Activated naive CD4-positive, alpha-beta T cell treated with anti-CD3 and anti-CD28 coated beads, Interleukin-2, amount 50 U/mL, for 72 hours (primary cell): ENCODE measurements around the gene KRT6A. TPM values are rescaled to one million over a fixed set of nuclear protein-coding genes. Genes with fewer than 3 reads are reported as not detected.
A peak's percentile ranks its signal among the peaks of the same experiment; 100 is the strongest.
"Not testable (repeated sequence)": the region's sequence is repeated elsewhere in the genome, so short reads cannot be mapped to it uniquely, and the experiment has no call there.

ENCODE experiments used
- ATAC-seq, 2 donors: fragments of 150-1000 bp; cut with Tn5 transposase; 2 replicates each; pipeline ENCODE4 v1.10.0; 2021; ENCODE audit warnings: mild to moderate bottlenecking in 2 of 2, moderate library complexity in 2 of 2
- DNase-seq, 2 donors: peaks; one replicate each; pipeline ENCODE4 v3.0.0; 2021 to 2022; ENCODE audit warnings: low spot score in 2 of 2
- H3K27ac Mint-ChIP-seq, 2 donors: one replicate each; pipeline ENCODE4 v1.8.0; 2022; ENCODE audit warnings: mild to moderate bottlenecking in 2 of 2, mixed read lengths in 2 of 2
- H3K36me3 Mint-ChIP-seq, 2 donors: one replicate each; pipeline ENCODE4 v1.8.0; 2022; ENCODE audit warnings: mixed read lengths in 2 of 2
- H3K9me3 Mint-ChIP-seq, 2 donors: one replicate each; pipeline ENCODE4 v1.8.0; 2022; ENCODE audit warnings: mixed read lengths in 2 of 2
- total RNA-seq, 2 donors: library from RNA; stranded (reverse); gene quantifications; one replicate each; pipeline ENCODE4 v1.2.3, GENCODE V29; 2022

The KRT6A gene
- total RNA-seq, 2 donors from 2014 or later: not detected

- no peak overlapping the region for H3K27ac Mint-ChIP-seq
- no peak for ATAC-seq
- no peak for DNase-seq
- no peaks in the 10 kb centered on the region for H3K9me3 Mint-ChIP-seq
- H3K36me3 Mint-ChIP-seq: no peaks in the 10 kb centered on the region
These were observed 37.2 kb downstream of the KRT6A start for GRCh38 chr12:52455821-52456220.

- Mint-ChIP-seq H3K36me3 (no peaks in the 10 kb centered on the region), H3K9me3 (no peaks in the 10 kb centered on the region), H3K27ac (no peak overlapping the region)
- no peak for DNase-seq
- no peak for ATAC-seq
These were observed 38.5 kb downstream of the KRT6A start for GRCh38 chr12:52454411-52455201.

GRCh38 chr12:52452101-52452500, 41.0 kb downstream of the KRT6A start, which contains the start of gene KRT6B:
TSS of gene KRT6B (minus strand) at chr12:52452146. CDS start at chr12:52452078, 68 bp downstream.
- H3K36me3 Mint-ChIP-seq: no peaks in the 10 kb centered on the region
- no peak for DNase-seq
- no peak within 1 kb of the TSS for H3K27ac Mint-ChIP-seq
- ATAC-seq: no peak
- no peaks in the 10 kb centered on the region for H3K9me3 Mint-ChIP-seq

- no peak overlapping the region for H3K27ac Mint-ChIP-seq
- DNase-seq: no peak
- H3K9me3 Mint-ChIP-seq: no peaks in the 10 kb centered on the region
- H3K36me3 Mint-ChIP-seq: no peaks in the 10 kb centered on the region
- no peak for ATAC-seq
These were observed 44.8 kb downstream of the KRT6A start for GRCh38 chr12:52448228-52448627.

GRCh38 chr12:52447196-52447595, 45.9 kb downstream of the KRT6A start:
- not testable (repeated sequence) for ATAC-seq, DNase-seq, H3K27ac Mint-ChIP-seq, H3K36me3 Mint-ChIP-seq, H3K9me3 Mint-ChIP-seq

- H3K27ac Mint-ChIP-seq: no peak overlapping the region
- no peak for DNase-seq
- no peak for ATAC-seq
- H3K9me3 Mint-ChIP-seq: no peaks in the 10 kb centered on the region
- no peaks in the 10 kb centered on the region for H3K36me3 Mint-ChIP-seq
These were observed 46.6 kb downstream of the KRT6A start for GRCh38 chr12:52446367-52447045.

GRCh38 chr12:52445876-52446275, 47.2 kb downstream of the KRT6A start:
- DNase-seq (no peak), ATAC-seq (no peak)
- Mint-ChIP-seq H3K36me3 (no peaks in the 10 kb centered on the region), H3K27ac (no peak overlapping the region), H3K9me3 (no peaks in the 10 kb centered on the region)

- Mint-ChIP-seq H3K9me3 (no peaks in the 10 kb centered on the region), H3K36me3 (no peaks in the 10 kb centered on the region), H3K27ac (no peak overlapping the region)
- ATAC-seq (no peak), DNase-seq (no peak)
These were observed 48.1 kb downstream of the KRT6A start for GRCh38 chr12:52444647-52445595.

GRCh38 chr12:52443966-52444365, 49.1 kb downstream of the KRT6A start:
- Mint-ChIP-seq H3K36me3 (no peaks in the 10 kb centered on the region), H3K27ac (no peak overlapping the region), H3K9me3 (no peaks in the 10 kb centered on the region)
- no peak for ATAC-seq
- no peak for DNase-seq

- ATAC-seq: no peak
- H3K36me3 Mint-ChIP-seq: no peaks in the 10 kb centered on the region
- no peaks in the 10 kb centered on the region for H3K9me3 Mint-ChIP-seq
- H3K27ac Mint-ChIP-seq: no peak overlapping the region
- DNase-seq: no peak
These were observed 50.4 kb downstream of the KRT6A start for GRCh38 chr12:52442600-52443061.

- no peaks in the 10 kb centered on the region for H3K9me3 Mint-ChIP-seq
- no peaks in the 10 kb centered on the region for H3K36me3 Mint-ChIP-seq
- DNase-seq: no peak
- H3K27ac Mint-ChIP-seq: no peak overlapping the region
- peak in 1 of 2 donors; percentile 20 for ATAC-seq
These were observed 51.6 kb downstream of the KRT6A start for GRCh38 chr12:52441320-52441911.

GRCh38 chr12:52440821-52441319, 52.2 kb downstream of the KRT6A start:
- H3K36me3 Mint-ChIP-seq: no peaks in the 10 kb centered on the region
- ATAC-seq (peak; percentile 40 to 55), DNase-seq (no peak)
- H3K27ac Mint-ChIP-seq: no peak overlapping the region
- H3K9me3 Mint-ChIP-seq: no peaks in the 10 kb centered on the region

- no peaks in the 10 kb centered on the region for H3K36me3 Mint-ChIP-seq
- no peaks in the 10 kb centered on the region for H3K9me3 Mint-ChIP-seq
- H3K27ac Mint-ChIP-seq: no peak overlapping the region
- ATAC-seq (no peak), DNase-seq (no peak)
These were observed 53.2 kb downstream of the KRT6A start for GRCh38 chr12:52439845-52440244.

GRCh38 chr12:52439420-52439819, 53.6 kb downstream of the KRT6A start:
- ATAC-seq (no peak), DNase-seq (no peak)
- Mint-ChIP-seq H3K36me3 (no peaks in the 10 kb centered on the region), H3K9me3 (no peaks in the 10 kb centered on the region), H3K27ac (no peak overlapping the region)

GRCh38 chr12:52438305-52439301, 54.5 kb downstream of the KRT6A start:
- Mint-ChIP-seq H3K9me3 (no peaks in the 10 kb centered on the region), H3K27ac (no peak overlapping the region), H3K36me3 (no peaks in the 10 kb centered on the region)
- ATAC-seq (no peak), DNase-seq (no peak)
